HCT116 (cell line): ENCODE data around the gene CFAP99. TPM values are rescaled to one million over a fixed set of nuclear protein-coding genes. Genes with fewer than 3 reads are reported as not detected.

Source experiments
- ATAC-seq: fragments of 200-7000 bp; cut with Tn5 transposase; 2 replicates; pipeline ENCODE4 v1.9.1; 2020; ENCODE audit warnings: mild to moderate bottlenecking, moderate library complexity
- BruUV-seq: library from RNA; stranded (reverse); fragments of 400-500 nt; replicated peaks from 2 replicates; lab custom pipeline; 2021; lab: Mats Ljungman, UMichigan
- CTCF ChIA-PET: fragments of 300-600 bp; sonication (Branson Sonifier 250); formaldehyde crosslinking; loops from one replicate; lab custom pipeline; 2021; ENCODE audit warnings: antibody characterized with exemption; lab: Charles Lee
- POLR2A ChIA-PET: fragments of 300-600, 350-600 bp; sonication (Branson Sonifier 250); formaldehyde crosslinking; loops from one replicate; lab custom pipeline; 2021; ENCODE audit warnings: antibody characterized with exemption; lab: Charles Lee
- RAD21 ChIA-PET, 2 experiments: fragments of 300-600 bp; sonication (Branson Sonifier 250); formaldehyde crosslinking; loops; one replicate each; lab custom pipeline; 2023; ENCODE audit warnings: low total read pairs in 2 of 2; ENCODE audit not compliant: uncharacterized antibody in 2 of 2, unreplicated experiment in 2 of 2, low non-redundant PET in 1 of 2; lab: Charles Lee
- DNase-seq: peaks from one replicate; pipeline ENCODE4 v3.0.0-alpha.2; 2010; ENCODE audit warnings: low read depth, low spot score
- H2AFZ ChIP-seq: fragments of 200-600 bp; shearing (Covaris generic), sonication (generic); 2 replicates; pipeline ENCODE4 v1.6.1; 2017; ENCODE audit warnings: low read depth, mixed run types, mixed read lengths, antibody characterized with exemption, low read length; ENCODE audit not compliant: poor library complexity, severe bottlenecking
- H3K27ac ChIP-seq: 2 replicates; pipeline ENCODE4 v1.5.1; 2012; ENCODE audit warnings: low read depth, low read length
- H3K27me3 ChIP-seq: fragments of 200-600 bp; sonication (generic); 2 replicates; pipeline ENCODE4 v1.6.1; 2016; ENCODE audit warnings: mixed run types, low read length, mixed read lengths; ENCODE audit not compliant: insufficient read depth
- H3K36me3 ChIP-seq, 2 experiments: fragments of 200-500 bp in 1 of 2; fragments of 200-600 bp in 1 of 2; sonication (Bioruptor generic) in 1 of 2; sonication (generic) in 1 of 2; 2 replicates each; pipeline versions ENCODE4 v1.5.1 to v1.6.1; 2014 to 2016; ENCODE audit warnings: low read length in 2 of 2, inconsistent platforms in 1 of 2, mixed read lengths in 1 of 2, mixed run types in 1 of 2; ENCODE audit not compliant: insufficient read depth in 2 of 2, control insufficient read depth in 1 of 2
- H3K4me1 ChIP-seq, 2 experiments: fragments of 200-600 bp in 1 of 2; sonication (generic) in 1 of 2; 2 replicates each; pipeline versions ENCODE4 v1.5.1 to v1.6.1; 2012 to 2017; ENCODE audit warnings: low read length in 2 of 2, inconsistent platforms in 1 of 2, mild to moderate bottlenecking in 1 of 2, mixed read lengths in 1 of 2, mixed run types in 1 of 2, moderate library complexity in 1 of 2; ENCODE audit not compliant: insufficient read depth in 2 of 2, control insufficient read depth in 1 of 2
- H3K4me2 ChIP-seq: fragments of 200-600 bp; sonication (generic); 2 replicates; pipeline ENCODE4 v1.6.1; 2017; ENCODE audit warnings: mixed run types, low read length, mixed read lengths
- H3K4me3 ChIP-seq, 2 experiments: fragments of 200-600 bp in 1 of 2; sonication (generic) in 1 of 2; replicated peaks in 1 of 2; 2 replicates each; pipeline ENCODE4 v1.5.1; 2011 to 2016; ENCODE audit warnings: low read length in 2 of 2, control low read depth in 1 of 2, low read depth in 1 of 2, mild to moderate bottlenecking in 1 of 2, mixed read lengths in 1 of 2, mixed run types in 1 of 2
- H3K79me2 ChIP-seq: fragments of 200-600 bp; sonication (generic); 2 replicates; pipeline ENCODE4 v1.6.1; 2017; ENCODE audit warnings: mild to moderate bottlenecking, mixed run types, low read length, moderate library complexity, mixed read lengths; ENCODE audit not compliant: insufficient read depth
- H3K9ac ChIP-seq: fragments of 200-600 bp; sonication (generic); 2 replicates; pipeline ENCODE4 v1.6.1; 2016; ENCODE audit warnings: low read length, mixed read lengths
- H3K9me2 ChIP-seq: fragments of 200-600 bp; sonication (generic), shearing (Covaris generic); 2 replicates; pipeline ENCODE4 v1.6.1; 2017; ENCODE audit warnings: mixed run types, mild to moderate bottlenecking, moderate library complexity; ENCODE audit not compliant: insufficient read depth
- H3K9me3 ChIP-seq, 2 experiments: fragments of 200-500 bp in 1 of 2; fragments of 200-600 bp in 1 of 2; sonication (Bioruptor generic) in 1 of 2; sonication (generic) in 1 of 2; 2 replicates each; pipeline ENCODE4 v1.6.1; 2014 to 2017; ENCODE audit warnings: low read length in 2 of 2, mixed read lengths in 2 of 2, inconsistent platforms in 1 of 2, low read depth in 1 of 2, mild to moderate bottlenecking in 1 of 2, mixed run types in 1 of 2, moderate library complexity in 1 of 2; ENCODE audit not compliant: control insufficient read depth in 1 of 2, insufficient read depth in 1 of 2
- H4K20me1 ChIP-seq: fragments of 200-600 bp; sonication (generic), shearing (Covaris generic); 2 replicates; pipeline ENCODE4 v1.6.1; 2017; ENCODE audit warnings: mixed run types, mild to moderate bottlenecking, moderate library complexity; ENCODE audit not compliant: insufficient read depth
- ATF3 ChIP-seq: IDR thresholded peaks from 2 replicates; pipeline ENCODE4 v1.6.1; 2012
- CBX3 ChIP-seq: IDR thresholded peaks from 2 replicates; pipeline ENCODE4 v1.6.1; 2012; ENCODE audit warnings: low read depth
- CTCF ChIP-seq, 3 experiments: fragments of 200-600 bp in 1 of 3; sonication (generic) in 1 of 3; IDR thresholded peaks in 2 of 3; conservative IDR thresholded peaks in 1 of 3; 2 replicates each; pipeline ENCODE4 v1.5.1; 2012 to 2017; ENCODE audit warnings: low read depth in 2 of 3, low read length in 2 of 3, antibody characterized with exemption in 1 of 3, borderline replicate concordance in 1 of 3, control low read depth in 1 of 3, mild to moderate bottlenecking in 1 of 3, mixed read lengths in 1 of 3, mixed run types in 1 of 3, moderate library complexity in 1 of 3; ENCODE audit not compliant: insufficient read depth in 1 of 3
- EGR1 ChIP-seq: IDR thresholded peaks from 2 replicates; pipeline ENCODE4 v1.6.1; 2012; ENCODE audit warnings: low read depth
- ELF1 ChIP-seq: IDR thresholded peaks from 2 replicates; pipeline ENCODE4 v1.6.1; 2012; ENCODE audit warnings: low read depth, borderline replicate concordance
- EZH2 ChIP-seq: fragments of 200-600 bp; sonication (generic); IDR thresholded peaks from 2 replicates; pipeline ENCODE4 v1.6.1; 2017; ENCODE audit warnings: antibody characterized with exemption, mixed run types
- EZH2phosphoT487 ChIP-seq: fragments of 200-600 bp; IDR thresholded peaks from 2 replicates; pipeline ENCODE4 v1.6.1; 2018; ENCODE audit warnings: antibody characterized with exemption, borderline replicate concordance
- FOSL1 ChIP-seq: IDR thresholded peaks from 2 replicates; pipeline ENCODE4 v1.6.1; 2012; ENCODE audit warnings: low read depth
- JUND ChIP-seq: IDR thresholded peaks from 2 replicates; pipeline ENCODE4 v1.6.1; 2012
- MAX ChIP-seq: IDR thresholded peaks from 2 replicates; pipeline ENCODE4 v1.6.1; 2012
- POLR2A ChIP-seq: IDR thresholded peaks from 2 replicates; pipeline ENCODE4 v1.7.0; 2011; ENCODE audit warnings: borderline replicate concordance; ENCODE audit not compliant: insufficient read depth, insufficient read length; ENCODE audit errors: extremely low read depth
- POLR2AphosphoS5 ChIP-seq: IDR thresholded peaks from 2 replicates; pipeline ENCODE4 v1.6.1; 2011; ENCODE audit warnings: mild to moderate bottlenecking, low read depth, low read length, moderate library complexity
- SP1 ChIP-seq: IDR thresholded peaks from 2 replicates; pipeline ENCODE4 v1.6.1; 2012; ENCODE audit warnings: low read depth
- TCF7L2 ChIP-seq: IDR thresholded peaks from 2 replicates; pipeline ENCODE4 v1.7.0; 2011; ENCODE audit warnings: borderline replicate concordance, inconsistent platforms; ENCODE audit not compliant: insufficient read depth, insufficient read length; ENCODE audit errors: extremely low read depth
- YY1 ChIP-seq: IDR thresholded peaks from 2 replicates; pipeline ENCODE4 v1.6.1; 2011; ENCODE audit warnings: low read length, low read depth, moderate library complexity, mild to moderate bottlenecking; ENCODE audit not compliant: insufficient replicate concordance; ENCODE audit errors: extremely low read depth
- ZNF274 ChIP-seq: fragments of 200-500 bp; sonication (Bioruptor generic); IDR thresholded peaks from 2 replicates; pipeline ENCODE4 v1.6.1; 2014; ENCODE audit warnings: mild to moderate bottlenecking, low read depth, low read length, inconsistent platforms
- intact Hi-C: fragments of 100-400 bp; cut with micrococcal nuclease; formaldehyde crosslinking; loops from 2 replicates; pipeline ENCODE4 v1.10.0; 2022
- total RNA-seq: library from RNA; stranded (reverse); gene quantifications from one replicate; pipeline ENCODE4 v1.2.1, GENCODE V29; 2021; ENCODE audit not compliant: unreplicated experiment

CFAP99 gene
- total RNA-seq, 1 experiment from 2014 or later: 0.42 TPM

DNA sequence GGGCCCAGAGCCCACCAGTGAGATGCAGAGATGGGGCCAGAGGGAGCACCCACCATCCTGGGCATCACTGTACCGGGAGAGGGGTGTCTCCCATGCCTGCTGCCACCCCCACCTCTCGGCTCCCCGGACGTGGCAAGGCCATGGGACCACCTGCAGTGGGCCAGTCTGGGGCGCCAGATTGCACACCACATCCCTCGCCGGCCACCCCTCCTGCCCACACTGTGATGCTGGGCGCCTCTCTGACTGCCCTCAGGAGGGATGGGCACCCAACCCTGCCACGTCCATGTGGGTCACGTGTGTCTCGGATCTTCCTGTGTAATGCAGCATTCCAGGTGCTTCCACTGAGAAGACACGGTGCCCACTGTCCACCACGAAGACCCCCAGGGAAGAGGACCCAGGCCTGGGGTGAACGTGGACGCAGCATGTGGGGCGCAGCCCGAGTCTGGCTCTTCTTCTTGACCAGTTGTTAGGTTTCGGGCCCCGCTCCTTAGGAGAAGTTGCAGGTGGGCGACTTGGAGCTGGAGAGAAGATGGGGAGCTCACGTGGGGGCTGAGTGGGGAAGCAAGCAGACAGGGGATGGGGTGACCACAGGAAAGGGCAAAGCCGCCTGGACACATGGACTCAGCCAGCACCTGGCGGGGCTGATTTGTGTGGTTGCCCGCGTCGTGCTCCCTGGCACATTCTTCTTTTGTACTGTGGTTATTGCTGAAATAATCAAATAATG lies 48.0 kb upstream of the CFAP99 start:
- no peaks in the 10 kb centered on the region for H3K4me1 ChIP-seq
- no peak overlapping the region for H3K27ac ChIP-seq
- H3K27me3 ChIP-seq: no peaks in the 10 kb centered on the region
- no TSS peak for BruUV-seq
- CTCF ChIA-PET: no interaction called here
- ATAC-seq: no peak
- no peak overlapping the region for H3K9ac ChIP-seq
- intact Hi-C loops: no loop called here
- peaks cover 0 to 3% of the 10 kb centered on the region in 2 experiments; a peak in 2 of 4 replicates for H3K9me3 ChIP-seq
- POLR2A ChIA-PET: no interaction called here
- no peaks in the 10 kb centered on the region for H3K36me3 ChIP-seq
- H3K79me2 ChIP-seq: no peaks in the 10 kb centered on the region
- RAD21 ChIA-PET: no interaction called here
- H3K4me2 ChIP-seq: no peak overlapping the region
- TF ChIP-seq CBX3: no peak
- TF ChIP-seq ELF1: no peak
- no peak for TF ChIP-seq EGR1
- no peak for TF ChIP-seq YY1
- no peak for TF ChIP-seq JUND
- no peak for TF ChIP-seq EZH2
- TF ChIP-seq ATF3: no peak
- TF ChIP-seq SP1: no peak
- TF ChIP-seq, all 23 proteins: peak for 0
- Histone ChIP-seq H3K9me2 (no peaks in the 10 kb centered on the region), H2AFZ (no peak overlapping the region), H3K4me3 (no peak overlapping the region), H4K20me1 (no peaks in the 10 kb centered on the region)
- DNase-seq: no peak

- ChIA-PET RAD21 (interaction anchor here in 1 of 2 experiments (0.7 kb wide), 1 partner anchor 181 kb away, joined by 3 read pairs; no protein-coding TSS in a partner anchor), POLR2A (no interaction called here), CTCF (no interaction called here)
- H3K4me1 ChIP-seq: no peaks in the 10 kb centered on the region
- DNase-seq: no peak
- no peak for ATAC-seq
- no peak overlapping the region for H3K4me3 ChIP-seq
- no peak overlapping the region for H2AFZ ChIP-seq
- intact Hi-C loops: no loop called here
- no peaks in the 10 kb centered on the region for H3K79me2 ChIP-seq
- no peaks in the 10 kb centered on the region for H4K20me1 ChIP-seq
- no peaks in the 10 kb centered on the region for H3K9me2 ChIP-seq
- no peak overlapping the region for H3K9ac ChIP-seq
- H3K27ac ChIP-seq: no peak overlapping the region
- no peaks in the 10 kb centered on the region for H3K27me3 ChIP-seq
- no peak overlapping the region for H3K4me2 ChIP-seq
- H3K36me3 ChIP-seq: no peaks in the 10 kb centered on the region
- H3K9me3 ChIP-seq: peaks cover 0 to 3% of the 10 kb centered on the region in 2 experiments; a peak in 2 of 4 replicates
- BruUV-seq: no TSS peak
- TF ChIP-seq ZNF274: no peak
- no peak for TF ChIP-seq POLR2AphosphoS5
- TF ChIP-seq CTCF (IDR thresholded peaks at IDR 0.05 in 2 of 3, conservative IDR thresholded peaks at IDR 0.05 in 1 of 3; ENCODE audit: borderline replicate concordance in 1 of 3, insufficient read depth in 1 of 3, low read depth in 2 of 3, low read length in 2 of 3): no peak
- TF ChIP-seq SP1: no peak
- no peak for TF ChIP-seq JUND
- no peak for TF ChIP-seq POLR2A
- TF ChIP-seq EZH2phosphoT487: no peak
- TF ChIP-seq TCF7L2: no peak
- no peak for TF ChIP-seq FOSL1
- TF ChIP-seq EGR1: no peak
- no peak for TF ChIP-seq MAX
Measured at GRCh38 chr4:2371765-2372487, 46.8 kb upstream of the CFAP99 start.
